DMS53 treated with DMSO at 0.1 percent for 48 hours (cell line): ENCODE results near the gene INO80B.
"Not testable (repeated sequence)": the region's sequence is repeated elsewhere in the genome, so short reads cannot be mapped to it uniquely, and the experiment has no call there.

Experiments used
- DNase-seq: peaks from one replicate; lab custom pipeline; 2025; ENCODE audit not compliant: unreplicated experiment; lab: John Stamatoyannopoulos, UW

INO80B gene

GRCh38 chr2:74474899-74475298 is 20.0 kb downstream of the INO80B start:
- no peak for DNase-seq

GRCh38 chr2:74481431-74481830 is 26.5 kb downstream of the INO80B start:
- DNase-seq = no peak

- no peak for DNase-seq
Measured at GRCh38 chr2:74481961-74482800, 27.3 kb downstream of the INO80B start.

GRCh38 chr2:74482801-74483674 is 28.2 kb downstream of the INO80B start, which contains the start of the genes CCDC142 and TTC31:
TSS of gene CCDC142 (minus strand) at chr2:74482998. CDS start at chr2:74482837, 161 bp downstream.
TSS of gene TTC31 (plus strand) at chr2:74483081. CDS start at chr2:74483096, 15 bp downstream.
- peak; percentile 95 for DNase-seq

GRCh38 chr2:74483675-74484164 is 28.8 kb downstream of the INO80B start:
- DNase-seq = not testable (repeated sequence)

- DNase-seq = no peak
Measured at GRCh38 chr2:74486141-74486540, 31.3 kb downstream of the INO80B start.

- no peak for DNase-seq
Measured at GRCh38 chr2:74488643-74489481, 34.0 kb downstream of the INO80B start.

GRCh38 chr2:74489906-74490305 is 35.0 kb downstream of the INO80B start:
- DNase-seq = no peak

GRCh38 chr2:74491648-74492544 is 37.0 kb downstream of the INO80B start:
- no peak for DNase-seq

GRCh38 chr2:74493546-74493945 is 38.7 kb downstream of the INO80B start:
- DNase-seq = no peak

- DNase-seq = no peak
Measured at GRCh38 chr2:74495440-74495839, 40.6 kb downstream of the INO80B start.

GRCh38 chr2:74496997-74497776 is 42.3 kb downstream of the INO80B start:
- DNase-seq = no peak

- DNase-seq = peak; percentile 59
Measured at GRCh38 chr2:74497777-74498499, 43.1 kb downstream of the INO80B start.

- no peak for DNase-seq
Measured at GRCh38 chr2:74498500-74499266, 43.8 kb downstream of the INO80B start.

- DNase-seq = no peak
Measured at GRCh38 chr2:74499267-74499939, 44.5 kb downstream of the INO80B start, which contains the start of gene LBX2. TSS of gene LBX2 (minus strand) at chr2:74499603. CDS start at chr2:74499537, 66 bp downstream.

GRCh38 chr2:74499940-74500577 is 45.2 kb downstream of the INO80B start:
- no peak for DNase-seq
